ENCODE measurements around the gene ABHD15. TPM values are rescaled to one million over a fixed set of nuclear protein-coding genes. Genes with fewer than 3 reads are reported as not detected.

The ABHD15 gene
- polyA plus RNA-seq, 1 experiment, result 5.8 TPM

- DNase-seq (ENCODE audit: low read depth), result no peak
- no peak overlapping the region for H3K4me3 ChIP-seq (ENCODE audit: low read depth, low read length)
- H3K36me3 ChIP-seq (ENCODE audit: control insufficient read depth, insufficient read depth, low read length), result peaks cover 34% of the 10 kb centered on the region
- ChIA-PET CTCF (interaction anchor here (0.7 to 5.6 kb wide), 19 partner anchors 8 to 351 kb away, joined by 3 to 61 read pairs (median 4); partner anchors contain the start of gene ANKRD13B), POLR2A (interaction anchor here (0.6 kb wide), 1 partner anchor 159 kb away, joined by 3 read pairs; no protein-coding TSS in a partner anchor)
- peak; percentile 89 for TF ChIP-seq CTCF (IDR thresholded peaks at IDR 0.05; ENCODE audit: insufficient read depth, low read depth, low read length)
- no peaks in the 10 kb centered on the region for H3K27me3 ChIP-seq (ENCODE audit: control insufficient read depth, insufficient read depth, low read length)
Measured at GRCh38 chr17:29579866-29580771, 13.3 kb upstream of the ABHD15 start.

GRCh38 chr17:29578626-29579485, 12.0 kb upstream of the ABHD15 start:
- POLR2A ChIA-PET, result no interaction called here
- no peaks in the 10 kb centered on the region for H3K27me3 ChIP-seq (ENCODE audit: control insufficient read depth, insufficient read depth, low read length)
- TF ChIP-seq CTCF (IDR thresholded peaks at IDR 0.05; ENCODE audit: insufficient read depth, low read depth, low read length), result no peak
- no peak for DNase-seq (ENCODE audit: low read depth)
- peaks cover 40% of the 10 kb centered on the region for H3K36me3 ChIP-seq (ENCODE audit: control insufficient read depth, insufficient read depth, low read length)
- no peak overlapping the region for H3K4me3 ChIP-seq (ENCODE audit: low read depth, low read length)
- CTCF ChIA-PET, result interaction anchor here (1.0 to 5.6 kb wide), 7 partner anchors 8 to 345 kb away, joined by 3 to 61 read pairs (median 4); partner anchors contain the start of gene ANKRD13B

DNA sequence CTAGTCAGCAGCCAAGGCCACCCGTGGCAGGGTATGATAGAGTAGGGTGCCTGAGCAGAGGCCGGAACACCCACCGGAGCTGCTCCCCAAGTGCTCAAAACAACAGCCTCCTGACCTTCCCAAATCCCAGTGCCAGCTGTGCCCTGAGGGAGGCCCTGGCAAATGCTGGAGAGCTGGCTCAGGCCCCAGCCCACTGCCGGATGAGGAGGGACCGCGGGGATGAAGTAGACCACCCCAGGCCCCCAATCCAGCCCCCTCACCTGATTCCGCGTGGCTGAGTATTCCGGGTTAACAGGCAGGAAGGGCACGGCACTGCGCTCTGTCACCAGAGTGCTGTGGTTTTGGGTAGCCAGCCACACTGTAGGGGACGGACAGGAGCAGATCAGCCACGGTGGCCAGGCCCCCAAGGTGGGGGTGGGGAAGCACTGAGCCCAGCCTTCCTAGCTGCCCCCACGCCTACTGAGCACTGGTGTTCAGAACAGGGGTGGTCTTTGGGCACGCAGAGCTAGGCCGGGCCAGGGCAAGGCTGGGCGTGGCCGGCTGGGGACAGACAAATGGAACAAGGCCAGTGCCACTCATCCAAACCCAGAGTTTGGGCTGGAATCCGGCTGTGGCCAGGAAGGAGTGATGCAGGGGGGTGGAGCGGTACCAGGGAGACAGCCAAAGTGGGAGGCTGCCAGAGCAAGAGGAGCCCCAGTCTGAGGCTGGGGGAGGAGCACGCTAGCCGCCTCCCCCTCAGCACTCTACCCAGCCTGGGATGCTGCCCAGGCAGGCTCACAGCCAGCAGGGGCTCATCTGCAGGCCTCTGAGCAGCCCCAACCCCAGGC, 10.8 kb upstream of the ABHD15 start:
- no peak for DNase-seq (ENCODE audit: low read depth)
- no peaks in the 10 kb centered on the region for H3K27me3 ChIP-seq (ENCODE audit: control insufficient read depth, insufficient read depth, low read length)
- no peak overlapping the region for H3K4me3 ChIP-seq (ENCODE audit: low read depth, low read length)
- TF ChIP-seq CTCF (IDR thresholded peaks at IDR 0.05; ENCODE audit: insufficient read depth, low read depth, low read length), result no peak
- POLR2A ChIA-PET, result no interaction called here
- peaks cover 36% of the 10 kb centered on the region for H3K36me3 ChIP-seq (ENCODE audit: control insufficient read depth, insufficient read depth, low read length)
- CTCF ChIA-PET, result interaction anchor here (0.5 to 6.7 kb wide), 4 partner anchors 9 to 377 kb away, joined by 3 to 59 read pairs (median 4); no protein-coding TSS in a partner anchor

GRCh38 chr17:29577001-29577370, 10.1 kb upstream of the ABHD15 start:
- ChIA-PET POLR2A (no interaction called here), CTCF (interaction anchor here (0.5 to 6.7 kb wide), 3 partner anchors 14 to 378 kb away, joined by 5 to 59 read pairs (median 26); no protein-coding TSS in a partner anchor)
- DNase-seq (ENCODE audit: low read depth), result no peak
- Histone ChIP-seq H3K27me3 (ENCODE audit: control insufficient read depth, insufficient read depth, low read length) (no peaks in the 10 kb centered on the region), H3K4me3 (ENCODE audit: low read depth, low read length) (no peak overlapping the region), H3K36me3 (ENCODE audit: control insufficient read depth, insufficient read depth, low read length) (peaks cover 32% of the 10 kb centered on the region)
- TF ChIP-seq CTCF (IDR thresholded peaks at IDR 0.05; ENCODE audit: insufficient read depth, low read depth, low read length), result no peak

Data from BJ (cell line).